HepG2 (cell line): ENCODE data around the gene TSHZ2. TPM values are rescaled to one million over a fixed set of nuclear protein-coding genes. Genes with fewer than 3 reads are reported as not detected.

Source experiments
- ATAC-seq: fragments of 200-7000 bp; cut with Tn5 transposase; 3 replicates; pipeline ENCODE4 v1.9.1; 2020; ENCODE audit warnings: mild to moderate bottlenecking, moderate library complexity
- BruUV-seq: library from RNA; stranded (reverse); fragments of 400-500 nt; replicated peaks from 2 replicates; lab custom pipeline; 2021; lab: Mats Ljungman, UMichigan
- CTCF ChIA-PET: fragments of 300-600 bp; formaldehyde crosslinking; extraction: SDS; loops from one replicate; lab custom pipeline; 2021; ENCODE audit warnings: low total read pairs, inconsistent platforms, low intra/inter-chr PET ratio; lab: Yijun Ruan, JAX
- POLR2A ChIA-PET: fragments of 350-600 bp; sonication (Branson Sonifier 250); formaldehyde crosslinking; loops from one replicate; lab custom pipeline; 2020; ENCODE audit warnings: antibody characterized with exemption, inconsistent platforms; lab: Yijun Ruan, JAX
- DNase-seq: peaks from one replicate; pipeline ENCODE4 v3.0.0-alpha.2; 2015; ENCODE audit warnings: low spot score
- FAIRE-seq: peaks from 3 replicates; lab custom pipeline; 2011; peaks lifted over from hg19 to GRCh38; lab: Jason Lieb, UNC
- H2AFZ ChIP-seq: one replicate; pipeline ENCODE4 v1.6.1; 2011; ENCODE audit warnings: low read length, inconsistent platforms
- H3K27ac ChIP-seq: fragments of 300-600 bp; 3 replicates; pipeline ENCODE4 v1.8.0; 2011; ENCODE audit warnings: mixed run types, mild to moderate bottlenecking, mixed read lengths, low read length, inconsistent platforms; ENCODE audit not compliant: insufficient read depth; ENCODE audit errors: extremely low read length
- H3K27me3 ChIP-seq, 2 experiments: fragments of 200-600 bp in 1 of 2; 2 replicates in 1 of 2; 3 replicates in 1 of 2; pipeline versions ENCODE4 v1.6.0 to v1.8.0; 2011; ENCODE audit warnings: low read length in 2 of 2, mild to moderate bottlenecking in 2 of 2, moderate library complexity in 2 of 2, inconsistent platforms in 1 of 2; ENCODE audit not compliant: insufficient read depth in 2 of 2, control insufficient read depth in 1 of 2
- H3K36me3 ChIP-seq, 2 experiments: fragments of 200-600 bp in 1 of 2; replicated peaks in 1 of 2; 2 replicates in 1 of 2; 3 replicates in 1 of 2; pipeline versions ENCODE4 v1.5.1 to v1.8.0; 2011; ENCODE audit warnings: low read length in 2 of 2, inconsistent platforms in 1 of 2; ENCODE audit not compliant: insufficient read depth in 2 of 2, control insufficient read depth in 1 of 2
- H3K4me1 ChIP-seq: 2 replicates; pipeline ENCODE4 v1.5.1; 2012; ENCODE audit warnings: low read length, inconsistent platforms; ENCODE audit not compliant: insufficient read depth
- H3K4me2 ChIP-seq: 2 replicates; pipeline ENCODE4 v1.6.0; 2011; ENCODE audit warnings: low read depth, low read length, inconsistent platforms
- H3K4me3 ChIP-seq, 3 experiments: fragments of 200-600 bp in 1 of 3; sonication (generic), shearing (Covaris generic) in 1 of 3; replicated peaks in 1 of 3; 2 replicates each; pipeline ENCODE4 v1.5.1; 2011 to 2016; ENCODE audit warnings: low read length in 3 of 3, inconsistent platforms in 2 of 3, low read depth in 2 of 3, mild to moderate bottlenecking in 2 of 3, control low read depth in 1 of 3, mixed read lengths in 1 of 3; ENCODE audit not compliant: insufficient read depth in 1 of 3
- H3K79me2 ChIP-seq: one replicate; pipeline ENCODE4 v1.6.1; 2011; ENCODE audit warnings: low read length, inconsistent platforms; ENCODE audit not compliant: insufficient read depth
- H3K9ac ChIP-seq: 2 replicates; pipeline ENCODE4 v1.6.0; 2011; ENCODE audit warnings: mild to moderate bottlenecking, low read depth, low read length, inconsistent platforms; ENCODE audit not compliant: insufficient read depth
- H3K9me3 ChIP-seq: 2 replicates; pipeline ENCODE4 v1.5.1; 2012; ENCODE audit warnings: mild to moderate bottlenecking, low read length
- H4K20me1 ChIP-seq: 2 replicates; pipeline ENCODE4 v1.6.0; 2011; ENCODE audit warnings: inconsistent platforms, mild to moderate bottlenecking, low read length, moderate library complexity; ENCODE audit not compliant: insufficient read depth
- CTCF ChIP-seq: sonication (generic); formaldehyde crosslinking; IDR thresholded peaks from 2 replicates; pipeline ENCODE4 v1.5.0; 2020; ENCODE audit warnings: mild to moderate bottlenecking, missing genetic modification reagents, moderate library complexity
- DRAP1 ChIP-seq: IDR thresholded peaks from 2 replicates; pipeline ENCODE4 v1.6.1; 2016; ENCODE audit warnings: missing genetic modification reagents, missing compliant biosample characterization
- FOXP4 ChIP-seq: sonication (generic); formaldehyde crosslinking; IDR thresholded peaks from 2 replicates; pipeline ENCODE4 v1.4.0; 2020; ENCODE audit warnings: missing genetic modification reagents
- MIXL1 ChIP-seq: IDR thresholded peaks from 2 replicates; pipeline ENCODE4 v1.6.1; 2016
- ZHX1 ChIP-seq: sonication (generic); formaldehyde crosslinking; IDR thresholded peaks from 2 replicates; pipeline ENCODE4 v1.8.1; 2022; ENCODE audit warnings: low read depth, mild to moderate bottlenecking, missing genetic modification reagents
- ZNF574 ChIP-seq: sonication (generic); formaldehyde crosslinking; IDR thresholded peaks from 2 replicates; pipeline ENCODE4 v1.4.0; 2020; ENCODE audit warnings: missing genetic modification reagents
- WGBS: methylation state at CpG from one replicate; pipeline ENCODE4 v1.1.6; 2017; ENCODE audit warnings: low lambda C conversion rate; 5-methylcytosine and 5-hydroxymethylcytosine counted together
- in situ Hi-C: cut with HindIII; loops from 2 replicates; pipeline ENCODE4 v1.10.0; 2017; ENCODE audit warnings: low pct_unique_long_range_greater_than_20kb; ENCODE audit not compliant: extremely low pct_ligation_motif_present
- intact Hi-C: fragments of 100-400 bp; cut with micrococcal nuclease; formaldehyde crosslinking; loops from one replicate; pipeline ENCODE4 v1.10.0; 2022; ENCODE audit not compliant: unreplicated experiment
- polyA plus RNA-seq, 8 experiments: library from polyadenylated mRNA; depleted of rRNA in 3 of 8; stranded (reverse) in 7 of 8; unstranded in 1 of 8; fragments of >200 nt; fragmentation: Illumina TruSeq in 4 of 8; extraction: Trizol in 4 of 8; gene quantifications; 2 replicates each; pipeline versions ENCODE4 v1.2.1 to v1.2.3, GENCODE V29; 2011 to 2016; ENCODE audit warnings: low read depth in 4 of 8, missing spikeins in 1 of 8, mixed read lengths in 1 of 8; ENCODE audit not compliant: insufficient read depth in 1 of 8
- total RNA-seq, 5 experiments: library from RNA; depleted of rRNA; stranded (reverse); fragments of >200 nt; fragmentation: Illumina TruSeq; extraction: Trizol; gene quantifications; 2 replicates each; pipeline ENCODE4 v1.2.3, GENCODE V29; 2016; ENCODE audit warnings: low read depth in 1 of 5

Gene TSHZ2
- total and polyA plus RNA-seq, 2 of the 13 experiments (the other 11 are each of a cell fraction or from before 2014, with no cell fraction given), result 0.01 TPM; not detected in 1

GRCh38 chr20:53379833-53380120, 407.6 kb downstream of the TSHZ2 start (continued):
- TF ChIP-seq FOXP4, result no peak
- TF ChIP-seq MIXL1 (CRISPR knock-in tag), result no peak
- no peak for TF ChIP-seq ZHX1 (CRISPR knock-in tag)

GRCh38 chr20:53381568-53382262, 409.6 kb downstream of the TSHZ2 start:
- ATAC-seq, result peak; percentile 40
- BruUV-seq, result no TSS peak
- CTCF ChIA-PET, result no interaction called here
- no peak overlapping the region for H3K9ac ChIP-seq
- H2AFZ ChIP-seq, result no peak overlapping the region
- no peak overlapping the region for H3K4me2 ChIP-seq
- no peak overlapping the region for H3K27ac ChIP-seq
- no peaks in the 10 kb centered on the region for H3K9me3 ChIP-seq
- no peak for DNase-seq
- no peaks in the 10 kb centered on the region for H4K20me1 ChIP-seq
- in situ Hi-C loops, result no loop called here
- POLR2A ChIA-PET, result no interaction called here
- intact Hi-C loops, result no loop called here
- H3K79me2 ChIP-seq, result no peaks in the 10 kb centered on the region
- no peak overlapping the region for H3K4me3 ChIP-seq
- no peak for TF ChIP-seq DRAP1
- peak; percentile 21; the same call in 1 of the 2 replicates for TF ChIP-seq CTCF (CRISPR knock-in tag)
- TF ChIP-seq ZHX1 (CRISPR knock-in tag), result no peak
- peak; percentile 90 for TF ChIP-seq ZNF574 (CRISPR knock-in tag)
- FAIRE-seq, result no peak
- WGBS, result 15% methylated on average over 3 of the region's 3 CpGs
- H3K27me3 ChIP-seq, result peaks cover 0 to 25% of the 10 kb centered on the region in 2 experiments; a peak in 2 of 5 replicates
- no peaks in the 10 kb centered on the region for H3K36me3 ChIP-seq
- no peaks in the 10 kb centered on the region for H3K4me1 ChIP-seq
